ENCODE measurements around the gene NLRX1.
"Not testable (repeated sequence)": the region's sequence is repeated elsewhere in the genome, so short reads cannot be mapped to it uniquely, and the experiment has no call there.

Gene NLRX1

DNA sequence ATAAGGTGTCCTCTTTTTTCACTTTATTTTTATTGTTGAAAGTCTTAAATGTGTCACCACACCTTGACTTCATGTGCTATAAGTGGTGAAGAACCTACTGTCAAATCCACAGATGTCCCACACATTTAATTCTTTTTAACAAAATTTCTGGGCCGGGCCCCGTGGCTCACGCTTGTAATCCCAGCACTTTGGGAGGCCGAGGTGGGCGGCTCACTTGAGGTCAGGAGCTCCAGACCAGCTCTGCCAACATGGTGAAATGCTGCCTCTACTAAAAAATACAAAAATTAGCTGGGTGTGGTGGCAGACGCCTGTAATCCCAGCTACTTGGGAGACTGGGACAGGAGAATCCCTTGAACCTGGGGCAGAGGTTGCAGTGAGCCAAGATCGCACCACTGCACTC lies 40.7 kb downstream of the NLRX1 start:
- no peak for DNase-seq

DNA sequence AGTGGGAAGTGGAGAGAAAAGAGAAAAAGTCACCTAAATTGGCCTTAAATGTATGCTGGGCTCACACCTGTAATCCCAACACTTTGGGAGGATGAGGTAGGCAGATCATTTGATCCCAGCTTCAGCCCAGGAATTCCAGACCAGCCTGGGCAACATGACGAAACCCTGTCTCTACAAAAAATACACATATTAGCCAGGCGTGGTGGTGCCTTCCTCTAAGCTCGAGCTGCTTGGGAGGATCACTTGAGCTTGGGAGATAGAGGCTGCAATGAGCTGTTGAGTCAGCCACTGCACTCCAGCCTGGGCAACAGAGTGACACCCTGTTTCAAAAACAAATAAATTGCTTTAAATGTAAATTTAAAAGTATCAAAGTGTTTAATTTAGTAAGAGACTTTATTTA lies 41.5 kb downstream of the NLRX1 start:
- DNase-seq, result no peak

DNA sequence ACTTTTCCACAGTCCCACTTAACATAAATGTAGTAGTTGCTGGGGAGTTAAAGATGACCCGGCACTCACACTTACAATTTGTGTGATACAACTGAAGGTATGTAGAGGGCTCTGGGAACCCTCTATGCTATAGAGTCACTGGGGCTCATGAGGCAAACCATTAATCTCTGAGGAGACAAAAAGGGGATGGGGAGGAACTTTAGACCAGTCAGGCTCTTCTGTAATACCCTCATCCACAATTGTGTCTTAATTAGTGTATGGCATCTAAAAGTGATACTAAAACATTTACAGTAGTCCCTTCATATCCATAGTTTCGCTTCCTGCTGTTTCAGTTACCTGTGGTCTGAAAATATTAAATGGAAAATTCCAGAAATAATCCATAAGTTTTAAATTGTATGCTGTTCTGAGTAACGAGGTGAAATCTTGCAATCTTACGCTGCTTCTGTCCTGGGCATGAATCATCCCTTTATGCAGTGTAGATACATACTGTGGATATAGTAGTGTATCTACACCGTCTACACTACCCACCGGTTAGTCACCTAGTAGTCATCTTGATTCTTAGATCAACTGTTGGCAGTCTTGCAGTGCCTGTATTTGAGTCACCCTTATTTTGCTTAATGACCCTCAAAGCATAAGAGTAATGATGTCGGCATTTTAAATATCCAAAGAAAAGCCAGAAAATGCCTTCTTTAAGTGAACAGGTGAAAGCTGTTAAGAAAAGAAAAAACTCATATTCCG lies 49.8 kb downstream of the NLRX1 start:
- DNase-seq, result no peak

DNA sequence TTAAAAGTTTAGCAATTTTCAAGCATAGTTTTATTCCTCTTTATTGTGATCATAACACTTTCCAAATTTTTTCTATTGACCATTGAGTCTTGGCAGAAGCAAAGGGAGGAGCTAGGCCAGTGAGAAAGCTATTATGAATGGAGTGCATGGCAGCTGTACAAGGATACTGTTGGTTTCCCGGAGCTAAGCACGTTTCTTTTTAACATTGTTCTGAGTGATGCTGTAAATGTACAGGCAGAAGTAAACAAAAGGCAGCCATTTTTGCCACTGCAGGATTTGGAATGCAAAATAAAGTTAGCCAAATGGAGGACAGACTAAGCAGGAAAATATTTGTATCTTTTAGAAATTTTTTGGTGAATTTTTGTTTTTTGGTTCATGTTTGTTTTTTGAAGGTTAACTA lies 53.8 kb downstream of the NLRX1 start:
- DNase-seq, result no peak

DNA sequence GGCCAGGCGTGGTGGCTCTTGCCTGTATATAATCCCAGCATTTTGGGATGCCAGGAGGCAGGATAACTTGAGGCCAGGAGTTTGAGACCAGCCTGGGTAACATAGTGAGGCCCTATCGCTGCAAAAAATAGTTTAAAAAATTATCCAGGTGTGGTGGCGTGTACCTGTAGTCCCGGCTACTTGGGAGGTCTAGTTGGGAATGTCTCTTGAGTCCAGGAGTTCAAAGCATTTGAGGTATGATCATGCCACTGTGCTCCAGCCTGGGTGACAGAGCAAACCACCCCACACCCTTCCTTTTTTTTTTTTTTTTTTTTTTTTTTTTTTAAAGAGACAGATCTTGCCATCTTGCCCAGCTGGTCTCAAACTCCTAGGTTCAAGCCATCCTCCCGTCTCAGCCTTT lies 54.4 kb downstream of the NLRX1 start:
- DNase-seq, result no peak

DNA sequence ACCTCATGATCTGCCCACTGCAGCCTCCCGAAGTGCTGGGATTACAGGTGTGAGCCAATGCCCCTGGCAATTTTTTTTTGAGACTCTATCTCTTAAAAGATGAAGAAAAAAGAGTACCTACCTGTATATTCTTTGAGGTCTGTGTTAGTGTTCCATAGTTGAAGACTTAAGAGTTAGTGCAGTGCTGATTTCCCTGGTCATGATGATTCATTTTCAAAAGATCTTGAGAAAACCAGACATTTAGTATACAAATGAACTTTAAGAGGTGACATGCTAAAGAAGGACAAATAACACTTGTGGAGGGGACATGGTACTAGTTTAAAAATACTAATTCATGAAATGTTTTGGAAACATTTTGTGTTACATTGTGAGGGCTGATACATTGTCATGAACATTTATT lies 55.3 kb downstream of the NLRX1 start:
- DNase-seq, result no peak

DNA sequence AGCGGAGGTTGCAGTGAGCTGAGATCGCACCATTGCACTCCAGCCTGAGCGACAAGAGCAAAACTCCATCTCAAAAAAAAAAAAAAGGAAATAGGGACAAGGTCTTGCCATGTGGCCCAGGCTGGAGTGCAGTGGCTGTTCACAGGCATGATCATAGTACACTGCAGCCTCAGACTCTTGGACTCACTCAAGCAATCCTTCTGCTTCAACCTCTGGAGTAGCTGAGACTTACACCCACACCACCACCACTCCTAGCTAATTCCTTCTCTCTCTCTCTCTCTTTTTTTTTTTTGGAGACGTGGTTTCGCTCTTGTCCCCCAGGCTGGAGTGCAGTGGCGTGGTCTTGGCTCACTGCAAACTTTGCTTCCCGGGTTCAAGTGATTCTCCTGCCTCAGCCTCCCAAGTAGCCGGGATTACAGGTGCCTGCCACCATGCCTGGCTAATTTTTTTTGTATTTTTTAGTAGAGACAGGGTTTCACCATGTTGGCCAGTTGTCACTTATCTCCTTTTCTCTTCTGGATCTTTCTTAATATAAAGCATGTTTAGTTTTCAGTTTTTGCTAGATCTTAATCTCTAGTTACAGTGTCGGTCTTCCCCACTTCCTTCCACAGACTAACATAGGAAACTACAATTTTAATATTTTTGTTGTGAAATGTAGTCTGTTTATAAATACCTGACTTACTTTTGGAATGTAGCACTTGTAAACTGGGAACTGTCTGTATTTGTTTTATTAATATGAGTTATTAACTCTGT lies 60.2 kb downstream of the NLRX1 start:
- not testable (repeated sequence) for DNase-seq

DNA sequence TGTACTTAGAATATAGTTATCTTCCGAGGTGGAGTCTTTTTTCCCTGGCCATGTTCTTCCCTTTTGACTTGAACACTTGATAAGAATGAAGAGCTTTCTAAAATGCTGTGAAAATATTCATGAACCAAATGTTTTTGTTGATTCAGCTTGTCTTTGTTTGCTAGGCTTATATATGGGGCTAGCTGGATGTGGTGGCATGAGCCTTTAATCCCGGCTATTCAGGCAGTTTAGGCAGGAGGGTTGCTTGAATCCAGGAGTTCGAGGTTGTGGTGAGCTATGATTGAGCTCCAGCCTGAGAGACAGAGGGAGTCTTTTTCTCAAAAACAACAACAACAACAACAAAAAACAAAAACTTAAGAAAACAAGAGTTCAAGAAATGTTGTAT lies 60.8 kb downstream of the NLRX1 start:
- no peak for DNase-seq

DNA sequence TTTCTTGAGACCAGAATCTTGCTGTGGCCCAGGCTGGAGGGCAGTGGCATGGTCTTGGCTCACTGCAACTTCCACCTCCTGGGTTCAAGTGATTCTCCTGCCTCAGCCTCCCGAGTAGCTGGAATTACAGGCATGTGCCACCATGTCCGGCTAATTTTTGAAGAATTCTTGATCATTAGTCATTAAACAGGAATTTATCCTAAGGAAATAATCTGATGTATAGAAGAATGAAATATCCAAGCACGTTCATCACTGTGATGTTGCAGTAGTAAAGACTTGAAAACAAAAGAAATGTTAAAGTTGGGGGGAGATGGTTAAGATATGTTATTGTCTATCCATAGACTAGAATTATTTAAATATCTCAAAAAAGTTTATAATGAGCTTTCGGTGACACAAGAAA lies 61.2 kb downstream of the NLRX1 start:
- DNase-seq, result no peak

Data from right forelimb (tissue), 1 donor.